SU-DHL-6 (cell line): ENCODE measurements around the gene ZC3H7A.

Experiments
- H2AFZ ChIP-seq: fragments of 200-600 bp; sonication (generic); 2 replicates; pipeline ENCODE4 v1.6.1; 2014; ENCODE audit warnings: low read depth, mild to moderate bottlenecking, moderate library complexity, mixed read lengths, antibody characterized with exemption, low read length; ENCODE audit not compliant: severe bottlenecking
- H3F3A ChIP-seq: fragments of 200-600 bp; shearing (Covaris generic); 2 replicates; pipeline ENCODE4 v1.6.0; 2016; ENCODE audit warnings: antibody characterized with exemption, mild to moderate bottlenecking; ENCODE audit not compliant: insufficient read depth
- H3K27ac ChIP-seq: fragments of 200-600 bp; sonication (generic); 2 replicates; pipeline ENCODE4 v1.5.1; 2016; ENCODE audit warnings: low read depth, mild to moderate bottlenecking, low read length, moderate library complexity, mixed read lengths
- H3K27me3 ChIP-seq: fragments of 200-600 bp; sonication (generic), shearing (Covaris generic); 2 replicates; pipeline ENCODE4 v1.6.0; 2014; ENCODE audit warnings: mild to moderate bottlenecking, low read length
- H3K36me3 ChIP-seq: fragments of 200-600 bp; sonication (generic); 2 replicates; pipeline ENCODE4 v1.6.1; 2014; ENCODE audit warnings: mild to moderate bottlenecking, low read length, mixed read lengths
- H3K4me2 ChIP-seq: fragments of 300-600, 200-600 bp; shearing (Covaris generic), sonication (generic); 2 replicates; pipeline ENCODE4 v1.6.0; 2014; ENCODE audit warnings: low read length, low read depth, mild to moderate bottlenecking; ENCODE audit not compliant: poor library complexity, severe bottlenecking
- H3K4me3 ChIP-seq: fragments of 200-600 bp; sonication (generic); 2 replicates; pipeline ENCODE4 v1.5.1; 2014; ENCODE audit warnings: antibody characterized with exemption, low read length, mild to moderate bottlenecking, mixed read lengths; ENCODE audit not compliant: insufficient read depth, poor library complexity, severe bottlenecking
- H3K79me2 ChIP-seq: fragments of 200-600 bp; sonication (generic); 2 replicates; pipeline ENCODE4 v1.6.1; 2014; ENCODE audit warnings: mild to moderate bottlenecking, low read length, moderate library complexity; ENCODE audit not compliant: insufficient read depth
- H3K9ac ChIP-seq: fragments of 200-600 bp; sonication (generic); 2 replicates; pipeline ENCODE4 v1.7.0; 2014; ENCODE audit warnings: mild to moderate bottlenecking, low read length
- H3K9me2 ChIP-seq: fragments of 200-600 bp; sonication (generic); replicated peaks from 2 replicates; pipeline ENCODE4 v1.6.1; 2014; ENCODE audit warnings: low read length; ENCODE audit not compliant: insufficient read depth
- H3K9me3 ChIP-seq: fragments of 200-600 bp; sonication (generic); 2 replicates; pipeline ENCODE4 v1.6.1; 2014; ENCODE audit warnings: low read length, mixed read lengths; ENCODE audit not compliant: insufficient read depth
- H4K20me1 ChIP-seq: fragments of 200-600 bp; sonication (generic); 2 replicates; pipeline ENCODE4 v1.6.1; 2014; ENCODE audit warnings: low read depth, mild to moderate bottlenecking, antibody characterized with exemption, low read length, moderate library complexity, mixed read lengths
- EZH2phosphoT487 ChIP-seq: fragments of 200-600 bp; sonication (generic), shearing (Covaris generic); conservative IDR thresholded peaks from 2 replicates; pipeline ENCODE4 v1.6.1; 2018; ENCODE audit warnings: mild to moderate bottlenecking, antibody characterized with exemption, low read length, moderate library complexity, mixed read lengths
- TF ChIP-seq, protein P1 (sequence below): fragments of 200-600 bp; sonication (generic); IDR thresholded peaks from one replicate; pipeline ENCODE4 v1.5.1; 2017; ENCODE audit warnings: antibody characterized with exemption, mild to moderate bottlenecking, low read length, moderate library complexity; ENCODE audit not compliant: insufficient read depth, poor library complexity, severe bottlenecking

ZC3H7A gene

GRCh38 chr16:11722468-11722808 lies 74.6 kb downstream of the ZC3H7A start:
- no peak overlapping the region for H3K4me3 ChIP-seq
- no peak overlapping the region for H2AFZ ChIP-seq
- peaks cover 46% of the 10 kb centered on the region; the same call in 1 of the 2 replicates for H3K36me3 ChIP-seq
- peaks cover 10% of the 10 kb centered on the region; the same call in 1 of the 2 replicates for H3F3A ChIP-seq
- H3K9me3 ChIP-seq, result no peaks in the 10 kb centered on the region
- H3K4me2 ChIP-seq, result no peak overlapping the region
- H4K20me1 ChIP-seq, result no peaks in the 10 kb centered on the region
- H3K9ac ChIP-seq, result no peak overlapping the region
- no peaks in the 10 kb centered on the region for H3K27me3 ChIP-seq
- no peaks in the 10 kb centered on the region for H3K9me2 ChIP-seq
- no peak overlapping the region for H3K27ac ChIP-seq
- H3K79me2 ChIP-seq, result peaks cover 26% of the 10 kb centered on the region
- no peak for TF ChIP-seq EZH2phosphoT487
- TF ChIP-seq, protein P1, sequence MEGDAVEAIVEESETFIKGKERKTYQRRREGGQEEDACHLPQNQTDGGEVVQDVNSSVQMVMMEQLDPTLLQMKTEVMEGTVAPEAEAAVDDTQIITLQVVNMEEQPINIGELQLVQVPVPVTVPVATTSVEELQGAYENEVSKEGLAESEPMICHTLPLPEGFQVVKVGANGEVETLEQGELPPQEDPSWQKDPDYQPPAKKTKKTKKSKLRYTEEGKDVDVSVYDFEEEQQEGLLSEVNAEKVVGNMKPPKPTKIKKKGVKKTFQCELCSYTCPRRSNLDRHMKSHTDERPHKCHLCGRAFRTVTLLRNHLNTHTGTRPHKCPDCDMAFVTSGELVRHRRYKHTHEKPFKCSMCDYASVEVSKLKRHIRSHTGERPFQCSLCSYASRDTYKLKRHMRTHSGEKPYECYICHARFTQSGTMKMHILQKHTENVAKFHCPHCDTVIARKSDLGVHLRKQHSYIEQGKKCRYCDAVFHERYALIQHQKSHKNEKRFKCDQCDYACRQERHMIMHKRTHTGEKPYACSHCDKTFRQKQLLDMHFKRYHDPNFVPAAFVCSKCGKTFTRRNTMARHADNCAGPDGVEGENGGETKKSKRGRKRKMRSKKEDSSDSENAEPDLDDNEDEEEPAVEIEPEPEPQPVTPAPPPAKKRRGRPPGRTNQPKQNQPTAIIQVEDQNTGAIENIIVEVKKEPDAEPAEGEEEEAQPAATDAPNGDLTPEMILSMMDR, result no peak

DNA sequence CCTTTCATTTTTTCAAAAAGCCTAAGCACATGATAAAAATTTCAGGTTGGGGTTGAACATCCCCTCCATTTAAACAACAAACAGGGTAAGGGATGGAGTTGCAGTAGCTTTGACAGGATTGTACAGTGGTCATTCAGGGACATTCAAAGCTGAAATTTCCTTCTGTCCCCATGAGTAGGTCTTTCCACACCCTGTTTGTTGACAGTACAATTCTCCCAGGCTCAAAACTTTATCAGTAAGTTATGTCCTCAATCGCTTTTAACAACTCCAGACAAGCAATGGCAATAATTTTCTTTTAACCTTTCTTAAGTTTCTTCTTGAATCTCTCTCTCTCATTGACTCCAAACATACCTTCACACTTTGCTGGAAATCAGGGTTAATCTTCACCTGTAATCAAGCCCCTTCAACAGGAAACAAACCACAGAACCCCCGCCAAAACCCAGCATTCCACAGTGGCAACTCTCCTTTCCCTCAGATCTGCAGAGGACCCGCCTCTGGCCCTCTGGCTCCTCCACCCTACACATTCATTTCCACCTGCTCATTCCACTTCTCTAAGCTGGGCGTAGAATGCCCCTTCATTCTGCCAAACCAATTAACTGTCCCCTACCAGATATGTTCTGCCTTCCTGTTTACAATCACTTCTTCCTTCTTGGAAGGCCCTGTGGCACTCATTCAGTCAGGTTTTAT lies 75.1 kb downstream of the ZC3H7A start:
- TF ChIP-seq EZH2phosphoT487, result no peak
- TF ChIP-seq, protein P1, result no peak
- Histone ChIP-seq H3K9me3 (no peaks in the 10 kb centered on the region), H3F3A (peaks cover 10% of the 10 kb centered on the region; the same call in 1 of the 2 replicates), H3K27ac (no peak overlapping the region), H4K20me1 (no peaks in the 10 kb centered on the region), H3K4me3 (no peak overlapping the region), H3K36me3 (peaks cover 42% of the 10 kb centered on the region; the same call in 1 of the 2 replicates), H3K79me2 (peaks cover 23% of the 10 kb centered on the region), H3K9me2 (no peaks in the 10 kb centered on the region), H3K27me3 (no peaks in the 10 kb centered on the region), H3K4me2 (no peak overlapping the region), H3K9ac (no peak overlapping the region), H2AFZ (no peak overlapping the region)

DNA sequence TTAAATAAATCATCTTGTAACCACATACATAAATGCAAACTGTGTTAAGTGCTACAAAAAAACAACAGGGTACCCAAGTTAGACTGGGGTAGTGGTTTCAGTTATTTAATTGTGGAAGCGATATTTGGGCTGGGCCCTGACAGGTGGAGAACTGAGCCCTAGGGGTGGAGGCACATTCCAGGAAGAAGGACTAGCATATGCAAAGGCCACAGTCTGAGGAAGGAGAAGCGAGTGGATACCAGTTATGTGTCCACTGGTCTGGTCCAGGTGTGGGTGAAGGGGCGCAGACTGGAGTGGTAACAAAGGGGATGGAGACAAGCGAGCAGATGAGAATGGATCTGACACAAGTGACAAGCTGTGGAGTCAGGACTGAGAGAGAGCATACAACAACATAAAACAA lies 77.3 kb downstream of the ZC3H7A start:
- peaks cover 5% of the 10 kb centered on the region; the same call in 1 of the 2 replicates for H3K79me2 ChIP-seq
- peaks cover 20% of the 10 kb centered on the region; the same call in 1 of the 2 replicates for H3F3A ChIP-seq
- H3K9ac ChIP-seq, result no peak overlapping the region
- H3K36me3 ChIP-seq, result peaks cover 37% of the 10 kb centered on the region; the same call in 1 of the 2 replicates
- H3K9me2 ChIP-seq, result no peaks in the 10 kb centered on the region
- no peaks in the 10 kb centered on the region for H3K9me3 ChIP-seq
- no peak overlapping the region for H2AFZ ChIP-seq
- H4K20me1 ChIP-seq, result no peaks in the 10 kb centered on the region
- no peaks in the 10 kb centered on the region for H3K27me3 ChIP-seq
- TF ChIP-seq, protein P1, result no peak
- no peak for TF ChIP-seq EZH2phosphoT487
- no peak overlapping the region for H3K27ac ChIP-seq
- H3K4me2 ChIP-seq, result no peak overlapping the region
- no peak overlapping the region for H3K4me3 ChIP-seq
